Measurements from ENCODE around the gene BTBD17.
"Not testable (repeated sequence)": the region's sequence is repeated elsewhere in the genome, so short reads cannot be mapped to it uniquely, and the experiment has no call there.

Gene BTBD17, protein sequence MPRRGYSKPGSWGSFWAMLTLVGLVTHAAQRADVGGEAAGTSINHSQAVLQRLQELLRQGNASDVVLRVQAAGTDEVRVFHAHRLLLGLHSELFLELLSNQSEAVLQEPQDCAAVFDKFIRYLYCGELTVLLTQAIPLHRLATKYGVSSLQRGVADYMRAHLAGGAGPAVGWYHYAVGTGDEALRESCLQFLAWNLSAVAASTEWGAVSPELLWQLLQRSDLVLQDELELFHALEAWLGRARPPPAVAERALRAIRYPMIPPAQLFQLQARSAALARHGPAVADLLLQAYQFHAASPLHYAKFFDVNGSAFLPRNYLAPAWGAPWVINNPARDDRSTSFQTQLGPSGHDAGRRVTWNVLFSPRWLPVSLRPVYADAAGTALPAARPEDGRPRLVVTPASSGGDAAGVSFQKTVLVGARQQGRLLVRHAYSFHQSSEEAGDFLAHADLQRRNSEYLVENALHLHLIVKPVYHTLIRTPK

DNA sequence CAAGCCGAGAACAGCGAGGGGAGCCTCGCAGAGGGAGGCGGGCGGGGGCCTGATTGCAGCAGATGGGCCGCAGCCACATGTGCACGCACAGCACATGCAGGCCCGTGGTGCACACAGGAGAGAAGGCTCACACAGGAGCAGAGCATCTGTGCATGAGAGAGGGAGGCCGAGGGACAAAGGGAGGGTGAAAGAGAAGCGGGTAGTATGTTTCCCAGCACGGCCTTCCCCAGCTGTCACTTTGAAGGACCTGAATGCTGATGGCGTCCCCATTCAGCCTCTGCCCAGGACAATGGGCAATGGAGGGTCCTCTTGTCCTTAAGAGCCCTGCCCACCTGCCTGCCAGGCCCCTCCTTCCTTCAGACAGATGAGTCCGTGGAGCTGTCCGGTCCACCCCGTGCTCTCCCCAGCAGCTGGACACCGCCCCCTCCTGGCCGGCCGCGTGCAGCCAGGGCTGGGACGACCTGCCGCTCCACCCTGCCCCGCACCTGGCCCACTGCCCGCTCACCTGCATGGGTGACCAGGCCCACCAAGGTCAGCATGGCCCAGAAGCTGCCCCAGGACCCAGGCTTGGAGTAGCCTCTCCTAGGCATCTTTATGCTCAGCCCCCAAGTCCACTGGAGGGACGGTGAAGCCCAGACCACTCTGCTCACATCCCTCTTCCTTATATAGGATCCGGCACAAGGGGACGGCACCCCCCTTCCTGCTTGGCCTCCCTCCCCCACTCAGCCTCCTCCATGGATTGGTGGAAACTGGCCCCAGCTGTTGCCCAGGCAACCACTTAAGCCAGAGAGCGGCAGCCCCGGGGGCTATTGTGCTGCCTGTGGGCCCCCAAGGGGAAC lies at the start of gene BTBD17:
TSS of gene BTBD17 (minus strand) at position 639 of the 839 bp plus-strand sequence. CDS start at position 590, 49 bp downstream.
- DNase-seq: peak; percentile 92

DNA sequence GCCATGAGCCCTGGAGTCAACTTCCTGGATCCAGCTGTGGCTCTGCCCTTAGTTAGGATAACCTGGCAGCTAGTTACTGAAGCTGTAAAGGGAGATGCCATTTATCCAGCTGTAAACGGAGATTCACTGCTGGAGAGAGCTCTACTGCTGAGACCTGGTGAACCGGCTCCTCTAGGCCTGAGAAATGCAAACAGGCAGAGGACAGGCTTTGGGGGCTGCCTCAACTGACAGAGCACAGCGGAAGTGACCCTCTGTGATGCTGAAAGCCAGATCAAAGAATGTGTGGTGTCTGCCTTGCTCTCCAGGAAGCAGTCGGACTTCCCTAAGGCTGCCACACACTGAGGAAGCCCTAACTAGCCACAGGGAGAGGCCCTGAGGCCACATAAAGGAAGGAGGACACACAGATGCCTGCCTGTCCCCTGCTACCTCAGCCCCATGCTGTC lies 48.4 kb upstream of the BTBD17 start:
- peak; percentile 75 for DNase-seq

DNA sequence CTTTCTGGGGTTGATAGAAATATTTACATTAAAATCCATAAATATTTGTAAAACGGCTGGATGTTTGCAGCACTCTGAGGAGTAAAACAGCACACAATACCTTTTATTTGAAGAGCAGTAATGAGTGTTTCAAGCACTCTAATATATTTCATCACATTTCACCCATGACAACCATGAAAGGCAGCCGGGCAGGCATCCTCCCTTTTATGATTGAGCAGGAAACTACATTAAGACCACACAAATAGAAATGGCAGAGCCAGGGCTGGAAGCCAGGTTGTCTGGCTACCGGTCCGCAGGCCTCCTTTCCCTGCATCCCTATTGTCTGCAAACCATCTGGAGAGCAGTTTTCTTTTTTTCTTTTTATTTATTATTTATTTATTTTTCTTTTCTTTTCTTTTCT lies 47.1 kb upstream of the BTBD17 start:
- DNase-seq: peak; percentile 98

DNA sequence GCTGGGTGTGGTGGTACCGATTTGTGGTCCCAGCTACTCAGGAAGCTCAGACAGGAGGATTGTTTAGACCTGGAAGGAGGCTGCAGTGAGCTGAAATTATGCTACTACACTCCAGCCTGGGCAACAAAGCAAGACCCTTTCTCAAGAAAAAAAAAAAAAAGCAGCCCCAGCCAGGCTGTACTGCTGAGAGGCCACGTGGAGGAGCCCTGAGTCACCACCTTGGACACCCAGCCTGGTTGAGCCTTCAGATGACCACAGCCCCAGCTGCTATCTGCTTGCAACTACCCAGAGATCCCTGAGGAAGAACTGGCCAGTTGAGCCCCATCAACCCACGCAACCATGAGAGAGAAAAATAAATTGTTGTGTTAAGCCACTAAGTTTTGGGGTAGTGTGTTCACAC lies 46.6 kb upstream of the BTBD17 start:
- peak; percentile 92 for DNase-seq

DNA sequence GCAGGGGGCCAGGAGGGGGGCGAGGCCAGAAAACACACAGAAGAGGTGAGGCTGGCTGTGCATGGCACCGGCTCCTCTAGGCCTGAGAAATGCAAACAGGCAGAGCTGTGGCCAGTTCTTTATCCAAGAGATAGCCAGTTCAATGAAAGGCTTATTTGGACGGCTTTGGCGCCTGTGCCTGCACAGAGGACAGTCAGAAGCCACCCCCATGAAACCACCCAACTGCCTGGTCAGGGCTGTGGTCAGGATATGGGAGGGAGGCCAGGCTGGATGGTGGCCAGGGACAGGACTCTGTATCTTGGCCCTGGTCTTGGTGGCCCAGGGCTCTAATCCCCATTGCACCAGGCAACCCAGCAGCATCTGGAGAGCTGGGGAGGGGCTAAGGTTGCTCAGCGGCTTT lies 45.7 kb upstream of the BTBD17 start:
- DNase-seq: no peak

DNA sequence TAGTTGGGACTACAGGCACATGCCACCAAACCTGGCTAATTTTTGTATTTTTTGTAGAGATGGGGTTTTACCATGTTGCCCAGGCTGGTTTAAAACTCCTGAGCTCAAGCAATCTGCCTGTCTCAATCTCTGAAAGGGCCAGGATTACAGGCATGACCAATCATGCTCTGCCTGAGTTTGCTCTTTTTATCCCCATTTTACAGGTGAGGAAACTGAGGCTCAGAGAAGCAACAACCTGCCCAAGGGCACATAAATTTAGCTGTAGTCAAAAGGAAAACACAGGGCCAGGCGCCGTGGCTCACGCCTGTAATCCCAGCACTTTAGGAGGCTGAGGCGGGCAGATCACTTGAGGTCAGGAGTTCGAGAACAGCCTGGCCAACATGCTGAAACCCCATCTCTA lies 43.6 kb upstream of the BTBD17 start:
- not testable (repeated sequence) for DNase-seq

DNA sequence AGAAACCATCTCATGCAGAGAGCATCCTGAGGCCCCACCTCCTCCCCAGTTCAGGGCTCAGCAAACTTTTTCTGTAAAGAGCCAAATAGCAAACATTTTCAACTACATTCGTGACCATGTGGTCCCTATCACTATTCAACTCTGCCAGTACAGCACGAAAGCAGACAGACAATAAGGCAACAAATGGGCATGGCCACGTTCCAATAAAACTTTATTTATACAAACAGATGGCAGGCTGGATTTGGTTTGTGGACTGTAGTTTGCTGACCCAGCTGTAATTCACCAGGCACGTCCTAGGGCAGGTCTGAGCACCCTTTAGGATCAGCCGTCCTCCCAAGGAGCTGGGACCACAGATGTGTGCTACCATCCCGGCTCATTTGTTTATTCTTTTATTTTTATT lies 43.1 kb upstream of the BTBD17 start:
- no peak for DNase-seq

DNA sequence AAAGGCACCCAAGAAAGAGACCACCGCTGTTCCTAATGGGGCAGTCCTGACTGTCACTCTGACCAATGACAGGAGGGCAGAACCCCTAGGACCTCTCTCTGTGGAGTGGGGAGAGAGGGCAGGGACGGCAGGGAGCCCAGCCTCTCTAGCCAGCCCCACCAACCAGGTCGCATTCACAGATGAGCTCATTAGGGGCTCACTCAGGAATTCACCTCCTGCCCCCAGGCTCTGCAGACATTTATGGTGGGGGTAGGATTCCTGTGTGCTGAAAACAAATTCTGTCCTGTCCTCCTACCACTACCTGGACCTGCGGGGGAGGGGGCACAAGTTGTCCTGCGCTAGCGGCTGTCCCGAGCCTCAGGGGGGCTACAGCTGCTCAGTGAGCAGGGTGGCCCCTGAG lies 42.5 kb upstream of the BTBD17 start:
- no peak for DNase-seq

DNA sequence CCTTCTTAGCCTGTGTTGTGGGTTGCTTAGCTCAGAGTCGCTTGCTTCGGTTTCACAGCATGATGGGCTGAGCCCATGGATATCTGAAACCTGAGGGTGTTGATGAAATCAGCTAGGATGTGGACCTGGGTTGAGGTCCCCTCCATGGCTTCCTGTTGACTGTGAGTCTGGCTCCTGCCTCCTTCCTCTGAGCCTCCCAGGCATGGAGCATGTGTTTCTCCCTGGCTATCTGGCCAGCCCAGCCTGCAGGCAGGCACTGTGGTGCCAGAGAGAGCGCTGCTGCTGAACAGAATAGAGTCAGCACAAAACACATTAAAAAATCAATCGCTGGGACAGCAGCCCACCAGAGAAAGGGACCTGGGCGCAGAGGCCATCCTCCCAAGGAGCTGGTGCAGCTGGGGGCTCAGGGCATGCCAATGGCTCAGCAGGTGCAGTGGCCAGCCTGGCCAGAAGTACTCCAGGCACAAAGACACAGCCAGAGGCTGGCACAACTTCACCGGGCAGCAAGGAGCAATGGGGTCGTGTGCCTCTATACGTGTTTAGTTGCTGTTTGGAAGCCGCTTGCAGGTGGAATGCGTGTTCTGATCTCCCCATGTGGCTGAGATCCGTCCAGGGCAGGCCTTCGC lies 42.0 kb upstream of the BTBD17 start:
- no peak for DNase-seq

DNA sequence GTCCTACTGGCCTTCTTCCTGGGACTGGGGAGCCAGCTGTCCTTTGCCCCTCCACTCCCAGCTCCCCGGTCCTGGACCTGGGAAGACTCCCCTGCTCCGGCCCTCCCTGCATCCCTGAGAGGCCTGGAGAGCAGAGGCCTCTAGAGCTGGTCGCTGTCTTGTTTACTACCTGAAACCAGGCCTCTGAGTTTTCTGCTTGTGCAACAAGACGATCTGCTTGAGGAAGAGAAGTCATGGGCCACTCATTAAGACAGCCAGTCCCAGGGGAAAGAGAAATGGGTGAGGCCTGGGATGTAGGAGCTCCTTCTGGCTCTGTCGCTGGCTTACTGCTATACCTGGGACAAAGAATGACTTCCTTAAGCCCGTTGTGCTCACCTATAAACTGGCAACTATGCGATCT lies 40.4 kb upstream of the BTBD17 start:
- DNase-seq: no peak

DNA sequence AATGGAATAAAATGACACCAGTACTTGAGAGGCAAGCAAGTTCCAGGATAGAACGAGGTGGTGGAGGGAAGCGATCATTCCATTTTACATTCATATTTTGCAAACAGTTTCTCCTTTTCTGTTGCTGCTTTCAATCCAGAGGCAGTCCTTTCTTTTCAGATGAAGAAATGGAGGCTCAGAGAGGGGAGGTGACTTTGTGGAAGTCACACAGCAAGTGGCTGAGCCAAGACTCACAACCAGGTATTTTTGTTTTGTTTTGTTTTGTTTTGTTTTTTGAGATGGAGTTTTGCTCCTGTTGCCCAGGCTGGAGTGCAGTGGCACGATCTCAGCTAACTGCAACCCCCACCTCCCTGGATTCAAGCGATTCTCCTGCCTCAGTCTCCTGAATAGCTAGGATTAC lies 34.9 kb upstream of the BTBD17 start:
- DNase-seq: no peak

DNA sequence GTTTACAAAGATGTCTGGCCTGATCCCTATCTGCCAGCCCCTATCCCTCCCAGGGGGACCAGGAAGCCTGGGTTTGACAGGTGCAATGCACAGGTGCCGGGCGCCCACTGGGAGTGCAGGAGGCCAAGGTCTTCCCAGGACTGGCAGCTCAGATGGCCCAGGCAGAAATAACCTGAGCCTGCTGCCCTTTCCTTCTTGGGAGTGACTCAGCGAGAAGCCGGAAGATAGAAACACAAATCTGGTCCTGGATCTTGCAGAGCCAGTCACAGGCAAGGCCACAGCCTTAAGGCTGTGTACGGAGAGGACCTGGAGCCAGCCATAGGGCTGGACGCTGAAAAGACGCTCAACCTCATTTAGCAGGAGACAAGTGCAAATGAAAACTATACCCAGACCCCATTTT lies 33.3 kb upstream of the BTBD17 start:
- no peak for DNase-seq

DNA sequence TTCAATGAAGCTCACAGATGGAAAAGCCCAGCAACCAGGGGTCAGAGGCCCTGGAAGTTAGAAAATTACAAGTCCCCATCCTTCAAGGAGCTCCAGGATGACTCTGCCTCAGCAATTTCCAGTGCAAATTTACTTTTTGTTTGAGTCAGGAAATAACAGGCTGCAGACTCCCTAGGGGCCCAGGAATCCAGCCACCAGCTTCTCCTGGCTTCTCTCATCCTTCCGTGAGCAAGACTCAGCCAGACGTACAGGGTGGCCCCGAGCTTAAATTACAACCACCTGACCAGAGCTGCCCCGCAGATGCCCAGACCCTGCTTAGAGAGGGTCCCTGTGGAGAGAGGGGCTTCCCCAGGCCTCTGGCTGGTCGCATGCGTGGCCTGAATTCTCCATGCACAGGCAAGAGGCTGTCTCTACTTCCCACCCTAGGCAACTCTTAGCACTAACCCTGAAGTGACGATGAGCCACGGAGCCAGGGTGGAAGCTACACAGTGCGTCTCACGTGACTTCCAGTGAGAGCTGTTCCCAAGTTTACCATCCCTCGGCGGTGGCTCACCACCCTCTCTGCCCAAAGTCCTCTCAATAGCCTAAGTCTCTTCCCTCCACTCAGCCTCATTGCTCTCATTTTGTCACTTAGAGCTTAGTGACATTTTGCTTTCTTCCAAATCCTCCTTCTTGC lies 32.7 kb upstream of the BTBD17 start:
- no peak for DNase-seq

DNA sequence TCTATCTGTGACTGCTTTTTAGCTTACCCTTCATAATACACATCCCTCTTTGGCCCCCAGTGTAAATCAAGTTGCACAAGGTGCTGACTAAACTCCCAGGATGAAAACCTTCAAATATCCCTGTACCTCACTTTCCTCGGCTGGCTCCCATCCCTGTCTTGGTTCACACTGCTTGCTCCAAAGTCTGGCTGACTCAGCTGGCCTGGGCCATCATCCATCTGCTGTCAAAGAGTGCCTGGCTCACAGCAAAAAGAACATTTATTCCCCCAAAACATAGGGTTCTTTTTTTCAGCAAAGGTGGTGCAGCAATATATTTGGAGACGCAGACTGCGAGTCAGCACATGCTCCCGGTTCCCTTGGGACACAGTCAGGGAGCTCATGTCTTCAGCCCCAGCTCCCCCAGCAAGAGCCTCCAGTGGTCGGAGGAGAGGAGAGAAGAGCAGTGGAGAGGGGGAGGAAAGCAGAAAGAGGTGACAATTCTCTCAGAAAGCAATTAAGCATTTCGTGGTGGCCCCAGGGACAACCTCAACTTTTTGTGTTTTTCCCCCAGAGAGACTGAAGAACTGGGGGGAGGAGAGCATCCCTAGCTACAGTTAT lies 31.8 kb upstream of the BTBD17 start:
- DNase-seq: no peak

DNA sequence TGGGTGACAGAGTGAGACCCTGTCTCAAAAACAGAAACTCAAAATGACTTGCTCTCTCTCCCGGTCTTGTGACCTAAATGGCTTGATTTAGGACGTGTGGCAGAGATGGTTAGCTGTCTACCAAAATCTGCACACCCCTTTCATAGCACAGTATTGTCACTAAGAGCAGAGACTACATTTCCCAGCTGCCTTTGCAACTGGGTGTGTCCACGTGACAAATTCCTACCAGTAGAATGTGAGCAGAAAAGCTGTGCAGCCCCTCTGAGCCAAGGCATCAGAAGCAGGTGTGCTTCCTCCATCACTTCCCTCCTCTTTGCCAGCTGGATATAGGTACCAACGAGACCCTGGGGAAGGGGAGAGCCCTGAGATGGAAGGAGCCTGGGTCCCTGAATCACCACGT lies 31.2 kb upstream of the BTBD17 start:
- no peak for DNase-seq

DNA sequence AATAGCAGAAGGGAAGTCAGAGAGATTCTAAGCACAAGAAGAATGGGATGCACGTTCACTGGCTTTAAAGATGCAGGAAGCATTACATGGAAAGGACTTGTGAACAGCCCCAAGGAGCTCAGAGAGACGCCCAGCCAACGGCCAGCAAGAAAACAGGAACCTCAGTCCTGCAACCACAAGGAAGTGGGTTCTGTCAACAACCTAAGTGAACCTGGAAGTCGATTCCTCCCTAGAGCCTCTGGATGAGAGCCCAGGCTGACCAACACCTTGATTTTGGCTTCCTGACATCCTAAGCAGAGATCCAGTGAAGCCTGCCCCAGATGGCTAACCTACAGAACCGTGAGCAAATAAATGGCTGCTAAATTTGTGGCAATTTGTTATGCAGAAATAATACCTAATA lies 30.1 kb upstream of the BTBD17 start:
- DNase-seq: no peak

DNA sequence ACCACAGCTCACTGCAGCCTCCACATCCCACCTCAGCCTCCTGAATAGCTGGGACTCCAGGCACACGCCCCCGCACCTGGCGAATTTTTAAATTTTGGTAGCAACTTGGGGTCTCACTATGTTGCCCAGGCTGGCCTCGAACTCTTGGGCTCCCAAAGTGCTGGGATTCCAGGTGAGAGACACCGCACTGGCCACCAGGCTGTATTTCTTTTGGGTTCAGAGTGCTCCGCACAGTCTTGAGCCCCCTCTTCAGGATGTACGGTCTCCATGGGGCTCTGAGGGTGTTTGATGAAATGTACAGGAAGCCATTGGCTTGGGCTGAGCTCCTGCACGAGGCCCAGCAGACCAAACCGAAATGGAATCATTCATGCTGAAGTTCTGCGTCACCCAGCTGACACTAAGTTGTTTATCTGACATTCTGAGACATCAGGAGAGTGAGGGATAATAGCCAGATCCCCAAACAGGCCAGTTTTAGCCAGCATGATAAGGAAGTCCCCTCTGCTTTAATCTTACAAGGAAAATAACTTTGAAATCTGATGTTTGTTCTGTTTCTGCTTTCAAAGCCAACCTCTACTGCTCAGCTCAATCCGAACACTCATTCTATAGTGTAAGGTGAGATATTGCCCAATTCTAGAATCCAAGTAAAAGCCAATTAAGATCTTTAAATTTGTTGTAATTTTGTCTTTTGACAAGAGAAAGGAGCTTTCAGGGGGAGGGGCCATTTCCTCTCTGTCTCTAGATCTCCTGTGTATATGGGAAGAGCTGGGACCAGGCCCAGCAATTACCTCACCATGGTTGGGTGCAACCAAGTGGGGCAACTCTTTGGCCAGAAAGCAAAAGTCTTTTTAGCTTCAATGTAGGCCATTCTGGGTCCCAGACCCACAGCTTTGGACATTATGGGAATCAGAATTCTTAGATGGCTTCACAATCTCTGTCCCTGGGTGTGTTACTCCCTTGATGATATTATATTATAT lies 29.3 kb upstream of the BTBD17 start:
- DNase-seq: no peak

DNA sequence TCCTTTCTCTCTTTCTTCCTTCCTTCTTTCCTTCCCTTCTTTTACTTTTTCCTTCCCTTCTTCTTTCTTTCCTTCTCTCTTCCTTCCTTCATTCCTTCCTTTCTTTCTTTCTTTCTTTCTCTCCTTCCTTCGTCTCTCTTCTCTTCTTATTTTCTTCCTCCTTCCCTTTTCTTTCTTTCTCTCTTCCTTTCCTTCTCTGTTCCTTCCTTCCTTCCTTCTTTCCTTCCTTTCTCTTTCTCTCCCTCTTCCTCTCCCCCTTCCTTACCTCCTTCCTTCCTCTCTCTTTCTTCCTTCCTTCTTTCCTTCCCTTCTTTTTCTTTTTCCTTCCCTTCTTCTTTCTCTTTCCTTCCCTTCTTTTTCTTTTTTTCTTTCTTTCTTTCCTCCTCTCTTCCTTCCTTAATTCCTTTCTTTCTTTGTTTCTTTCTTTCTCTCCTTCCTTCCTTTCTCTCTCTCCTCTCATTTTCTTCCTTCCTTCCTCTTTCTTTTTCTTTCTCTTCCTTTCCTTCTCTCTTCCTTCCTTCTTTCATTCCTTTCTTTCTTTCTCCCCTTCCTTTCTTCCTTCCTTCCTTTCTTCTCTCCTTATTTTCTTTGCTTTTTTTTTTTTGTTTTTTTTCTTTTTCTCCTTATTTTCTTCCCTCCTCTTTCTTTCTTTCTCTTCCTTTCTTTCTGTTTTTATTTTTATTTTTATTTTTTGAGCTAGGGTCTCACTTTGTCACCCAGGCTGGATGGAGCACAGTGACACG lies 28.4 kb upstream of the BTBD17 start:
- DNase-seq: no peak

DNA sequence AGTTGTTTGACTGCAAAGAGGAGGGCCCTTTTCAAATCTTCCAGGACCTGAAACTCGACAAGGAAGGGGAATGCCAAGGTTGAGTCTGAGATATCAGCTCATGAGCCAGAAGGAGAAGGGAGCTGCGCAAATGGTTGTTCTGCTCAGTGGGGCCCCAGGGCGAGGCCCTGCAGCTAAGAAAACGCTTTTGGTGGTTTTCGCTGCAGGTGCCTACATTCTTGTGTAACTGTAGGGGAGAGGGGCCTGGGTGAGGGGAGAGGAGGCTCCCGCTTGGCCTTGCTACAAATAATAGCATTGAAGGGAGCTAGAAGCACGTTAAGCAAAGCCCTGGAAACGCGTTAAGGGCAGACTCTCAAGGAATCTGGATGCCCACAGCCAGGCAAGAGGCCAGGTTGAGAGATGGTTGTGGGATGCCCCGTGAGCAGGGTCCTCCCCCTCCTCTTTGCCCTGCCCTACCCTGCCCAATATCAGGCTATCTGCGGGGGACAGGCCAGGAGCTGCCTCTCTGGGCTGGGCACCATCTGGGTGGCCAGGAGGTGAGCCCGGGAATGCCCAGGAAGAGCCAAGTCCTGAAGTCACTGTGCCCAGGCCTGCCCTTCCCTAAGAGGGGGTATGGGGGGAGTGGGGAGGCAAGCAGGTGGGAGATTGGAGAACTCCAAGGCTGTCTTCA lies 27.6 kb upstream of the BTBD17 start:
- no peak for DNase-seq

All from DMS53 (cell line).